Vagina (tissue), 2 donors: ENCODE results near the gene ADGRG4. TPM values are rescaled to one million over a fixed set of nuclear protein-coding genes. Genes with fewer than 3 reads are reported as not detected.

Experiments used
- DNase-seq, 2 donors: peaks; one replicate each; pipeline ENCODE4 v3.0.0-alpha.2; 2017; ENCODE audit errors: extremely low spot score in 2 of 2
- H3K27ac ChIP-seq: fragments of 200-600 bp; sonication (generic); one replicate; pipeline ENCODE4 v1.5.1; 2019
- H3K27me3 ChIP-seq: fragments of 200-600 bp; sonication (generic); one replicate; pipeline ENCODE4 v1.5.1; 2019
- H3K36me3 ChIP-seq, 2 donors: fragments of 200-600 bp; sonication (generic); one replicate each; pipeline ENCODE4 v1.5.1; 2017 to 2019
- H3K4me1 ChIP-seq: fragments of 200-600 bp; sonication (generic); one replicate; pipeline ENCODE4 v1.5.1; 2019
- H3K4me3 ChIP-seq, 2 donors: fragments of 200-600 bp; sonication (generic); 1 replicate in 1 of 2; 2 replicates in 1 of 2; pipeline ENCODE4 v1.5.1; 2016 to 2019
- H3K9me3 ChIP-seq: fragments of 200-600 bp; sonication (generic); one replicate; pipeline ENCODE4 v1.5.1; 2019
- POLR2A ChIP-seq, 2 donors: fragments of 450-650 bp; IDR thresholded peaks; one replicate each; pipeline ENCODE4 v1.6.1; 2017; ENCODE audit warnings: antibody characterized with exemption in 2 of 2, mild to moderate bottlenecking in 2 of 2, moderate library complexity in 2 of 2
- POLR2AphosphoS5 ChIP-seq, 2 donors: sonication (generic); formaldehyde crosslinking; IDR thresholded peaks; one replicate each; pipeline ENCODE4 v1.9.0; 2017; ENCODE audit warnings: antibody characterized with exemption in 2 of 2, mild to moderate bottlenecking in 2 of 2, low read depth in 1 of 2; ENCODE audit not compliant: insufficient read depth in 1 of 2
- intact Hi-C: fragments of 100-400 bp; cut with DNase I; formaldehyde crosslinking; loops from one replicate; pipeline ENCODE4 v1.15.1; 2023
- total RNA-seq: library from RNA; depleted of rRNA; stranded (reverse); fragments of >200 nt; gene quantifications from one replicate; pipeline ENCODE4 v1.2.3, GENCODE V29; 2016
- TF ChIP-seq, protein P1 (sequence below), 3 experiments: fragments of 450-650 bp in 2 of 3; fragments of 200-600 bp in 1 of 3; sonication (generic) in 1 of 3; IDR thresholded peaks; one replicate each; pipeline ENCODE4 v1.5.1; 2017 to 2019; ENCODE audit warnings: antibody characterized with exemption in 3 of 3, mild to moderate bottlenecking in 2 of 3, moderate library complexity in 2 of 3

ADGRG4 gene
- total RNA-seq, 1 donor from 2014 or later = 0.25 TPM

DNA sequence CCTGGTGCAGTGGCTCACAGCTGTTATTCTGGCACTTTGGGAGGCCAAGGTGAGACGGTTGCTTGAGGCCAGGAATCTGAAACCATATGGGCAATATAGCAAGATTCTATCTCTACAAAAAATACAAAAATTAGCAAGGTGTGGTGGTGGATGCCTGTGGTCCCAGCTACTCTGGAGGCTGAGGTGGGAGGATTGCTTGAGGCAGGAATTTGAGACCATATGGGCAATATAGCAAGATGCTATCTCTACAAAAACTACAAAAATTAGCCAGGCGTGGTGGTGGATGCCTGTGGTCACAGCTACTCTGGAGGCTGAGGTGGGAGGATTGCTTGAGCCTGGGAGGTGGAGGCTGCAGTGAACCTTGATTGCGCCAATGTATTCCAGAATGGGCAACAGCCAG lies 2.3 kb downstream of the ADGRG4 start:
- Histone ChIP-seq H3K4me3 (no peak overlapping the region), H3K27ac (no peak overlapping the region), H3K27me3 (no peaks in the 10 kb centered on the region), H3K9me3 (no peaks in the 10 kb centered on the region), H3K36me3 (no peaks in the 10 kb centered on the region), H3K4me1 (no peaks in the 10 kb centered on the region)
- TF ChIP-seq POLR2A (IDR thresholded peaks at IDR 0.05) = no peak
- TF ChIP-seq POLR2AphosphoS5 (IDR thresholded peaks at IDR 0.05; ENCODE audit: insufficient read depth in 1 of 2, low read depth in 1 of 2) = no peak
- TF ChIP-seq, protein P1, sequence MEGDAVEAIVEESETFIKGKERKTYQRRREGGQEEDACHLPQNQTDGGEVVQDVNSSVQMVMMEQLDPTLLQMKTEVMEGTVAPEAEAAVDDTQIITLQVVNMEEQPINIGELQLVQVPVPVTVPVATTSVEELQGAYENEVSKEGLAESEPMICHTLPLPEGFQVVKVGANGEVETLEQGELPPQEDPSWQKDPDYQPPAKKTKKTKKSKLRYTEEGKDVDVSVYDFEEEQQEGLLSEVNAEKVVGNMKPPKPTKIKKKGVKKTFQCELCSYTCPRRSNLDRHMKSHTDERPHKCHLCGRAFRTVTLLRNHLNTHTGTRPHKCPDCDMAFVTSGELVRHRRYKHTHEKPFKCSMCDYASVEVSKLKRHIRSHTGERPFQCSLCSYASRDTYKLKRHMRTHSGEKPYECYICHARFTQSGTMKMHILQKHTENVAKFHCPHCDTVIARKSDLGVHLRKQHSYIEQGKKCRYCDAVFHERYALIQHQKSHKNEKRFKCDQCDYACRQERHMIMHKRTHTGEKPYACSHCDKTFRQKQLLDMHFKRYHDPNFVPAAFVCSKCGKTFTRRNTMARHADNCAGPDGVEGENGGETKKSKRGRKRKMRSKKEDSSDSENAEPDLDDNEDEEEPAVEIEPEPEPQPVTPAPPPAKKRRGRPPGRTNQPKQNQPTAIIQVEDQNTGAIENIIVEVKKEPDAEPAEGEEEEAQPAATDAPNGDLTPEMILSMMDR (IDR thresholded peaks at IDR 0.05) = no peak
- intact Hi-C loops = no loop called here
- DNase-seq = no peak

DNA sequence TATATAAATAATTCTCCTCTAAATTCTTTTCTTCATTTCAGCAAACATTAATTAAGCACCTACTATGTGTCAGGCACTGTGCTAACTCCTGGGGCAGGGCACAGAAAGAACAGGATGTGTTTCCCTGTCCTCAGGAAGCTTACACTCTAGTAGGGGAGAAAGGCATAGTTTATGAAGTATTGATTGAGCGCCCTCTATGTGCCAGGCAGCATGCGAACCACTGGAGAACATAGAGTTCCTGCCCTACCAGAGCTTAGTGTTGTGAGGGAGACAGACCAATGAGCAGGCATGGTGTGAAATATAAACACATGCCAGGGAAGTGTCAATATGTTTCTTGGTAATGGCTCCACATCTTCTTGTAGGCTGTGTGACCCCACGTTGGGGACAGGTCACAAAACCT lies 3.7 kb downstream of the ADGRG4 start:
- Histone ChIP-seq H3K9me3 (no peaks in the 10 kb centered on the region), H3K36me3 (no peaks in the 10 kb centered on the region), H3K4me3 (no peak overlapping the region), H3K4me1 (no peaks in the 10 kb centered on the region), H3K27me3 (no peaks in the 10 kb centered on the region), H3K27ac (no peak overlapping the region)
- DNase-seq = no peak
- intact Hi-C loops = no loop called here
- TF ChIP-seq, protein P1 (IDR thresholded peaks at IDR 0.05) = no peak
- TF ChIP-seq POLR2A (IDR thresholded peaks at IDR 0.05) = no peak
- TF ChIP-seq POLR2AphosphoS5 (IDR thresholded peaks at IDR 0.05; ENCODE audit: insufficient read depth in 1 of 2, low read depth in 1 of 2) = no peak

GRCh38 chrX:136306182-136306581 lies 5.4 kb downstream of the ADGRG4 start:
- H3K4me1 ChIP-seq = no peaks in the 10 kb centered on the region
- H3K9me3 ChIP-seq = no peaks in the 10 kb centered on the region
- no peak for DNase-seq
- TF ChIP-seq, protein P1 (IDR thresholded peaks at IDR 0.05) = no peak
- TF ChIP-seq POLR2A (IDR thresholded peaks at IDR 0.05) = no peak
- TF ChIP-seq POLR2AphosphoS5 (IDR thresholded peaks at IDR 0.05; ENCODE audit: insufficient read depth in 1 of 2, low read depth in 1 of 2) = no peak
- H3K27ac ChIP-seq = no peak overlapping the region
- no peaks in the 10 kb centered on the region for H3K36me3 ChIP-seq
- no peak overlapping the region for H3K4me3 ChIP-seq
- intact Hi-C loops = no loop called here
- H3K27me3 ChIP-seq = no peaks in the 10 kb centered on the region

- TF ChIP-seq POLR2AphosphoS5 (IDR thresholded peaks at IDR 0.05; ENCODE audit: insufficient read depth in 1 of 2, low read depth in 1 of 2) (no peak), POLR2A (IDR thresholded peaks at IDR 0.05) (no peak)
- TF ChIP-seq, protein P1 (IDR thresholded peaks at IDR 0.05) = no peak
- Histone ChIP-seq H3K27ac (no peak overlapping the region), H3K36me3 (no peaks in the 10 kb centered on the region), H3K27me3 (no peaks in the 10 kb centered on the region), H3K4me3 (no peak overlapping the region), H3K9me3 (no peaks in the 10 kb centered on the region), H3K4me1 (no peaks in the 10 kb centered on the region)
- intact Hi-C loops = no loop called here
- DNase-seq = no peak
Measured at GRCh38 chrX:136307471-136307870, 6.7 kb downstream of the ADGRG4 start.

- intact Hi-C loops = no loop called here
- TF ChIP-seq POLR2AphosphoS5 (IDR thresholded peaks at IDR 0.05; ENCODE audit: insufficient read depth in 1 of 2, low read depth in 1 of 2) (no peak), POLR2A (IDR thresholded peaks at IDR 0.05) (no peak)
- TF ChIP-seq, protein P1 (IDR thresholded peaks at IDR 0.05) = no peak
- no peak overlapping the region for H3K27ac ChIP-seq
- H3K27me3 ChIP-seq = no peaks in the 10 kb centered on the region
- H3K4me1 ChIP-seq = no peaks in the 10 kb centered on the region
- no peaks in the 10 kb centered on the region for H3K9me3 ChIP-seq
- DNase-seq = no peak
- H3K36me3 ChIP-seq = no peaks in the 10 kb centered on the region
- H3K4me3 ChIP-seq = no peak overlapping the region
Measured at GRCh38 chrX:136310411-136310810, 9.6 kb downstream of the ADGRG4 start.
